Measurements from ENCODE around the gene CLDN9. TPM values are rescaled to one million over a fixed set of nuclear protein-coding genes. Genes with fewer than 3 reads are reported as not detected.

CLDN9 gene
- total and polyA plus RNA-seq, 9 of the 15 experiments (the other 6 are each of a cell fraction or from before 2014, with no cell fraction given) = 0.12 to 0.44 (median 0.22) TPM; not detected in 4

DNA sequence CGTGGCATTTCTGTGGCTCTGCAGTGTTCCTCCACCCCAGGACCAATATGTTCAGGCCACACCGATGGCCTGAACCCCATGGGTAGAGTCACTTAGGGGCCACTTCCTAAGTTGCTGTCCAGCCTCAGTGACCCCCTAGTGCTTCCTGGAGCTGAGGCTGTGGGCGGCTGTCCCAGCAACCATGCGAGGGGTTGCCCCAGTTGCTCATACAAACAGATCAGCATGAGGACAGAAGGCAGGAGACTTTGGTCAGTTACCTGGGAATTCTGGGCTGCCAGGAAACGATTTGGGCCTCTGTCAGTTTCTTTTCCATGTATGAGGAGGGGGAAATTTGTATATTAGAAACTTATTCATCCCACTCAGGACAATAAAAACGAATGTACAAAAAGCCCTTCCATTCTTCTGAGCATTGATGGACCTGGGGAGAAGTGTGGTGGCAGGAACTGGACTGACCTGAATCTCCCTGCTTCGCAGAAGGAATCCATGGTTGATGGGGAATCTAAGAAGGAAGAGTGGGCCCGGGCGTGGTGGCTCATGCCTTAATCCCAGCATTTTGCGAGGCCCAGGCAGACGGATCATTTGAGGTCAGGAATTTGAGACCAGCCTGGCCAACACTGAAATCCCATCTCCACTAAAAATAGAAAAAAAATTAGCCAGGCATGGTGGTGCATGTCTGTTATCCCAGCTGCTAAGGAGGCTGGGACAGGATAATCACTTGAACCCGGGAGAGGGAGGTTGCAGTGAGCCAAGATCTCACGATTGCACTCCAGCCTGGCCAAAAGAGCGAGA is 47.8 kb downstream of the CLDN9 start:
- Histone ChIP-seq H3K4me3 (no peak overlapping the region), H3K79me2 (ENCODE audit: control insufficient read depth, insufficient read depth, low read length) (peaks cover 2% of the 10 kb centered on the region; the same call in 2 of the 3 replicates), H2AFZ (ENCODE audit: low read depth, low read length) (peak overlapping the region; percentile 97), H3K9ac (ENCODE audit: insufficient read depth in 1 of 2, low read depth in 2 of 2, low read length in 2 of 2) (peak overlapping the region in 1 of 2 experiments; percentile 97; a peak in 1 of 4 replicates), H3K27ac (ENCODE audit: extremely low read depth, low read depth, low read length) (no peak overlapping the region), H3K27me3 (ENCODE audit: control insufficient read depth in 2 of 2, insufficient read depth in 2 of 2, low read length in 2 of 2) (no peaks in the 10 kb centered on the region), H3K9me1 (ENCODE audit: control insufficient read depth, insufficient read depth, low read length) (peaks cover 4% of the 10 kb centered on the region), H3K4me1 (replicated peaks in 1 of 2; ENCODE audit: control insufficient read depth in 2 of 2, insufficient read depth in 2 of 2, low read length in 2 of 2) (peaks cover 8 to 45% of the 10 kb centered on the region in 2 experiments), H4K20me1 (replicated peaks; ENCODE audit: control insufficient read depth, insufficient read depth, low read length) (0 out of 2 replicates have a peak, but pooled peaks cover 3% of the 10 kb centered on the region), H3K9me3 (replicated peaks; ENCODE audit: control insufficient read depth, insufficient read depth, low read depth, low read length) (no peaks in the 10 kb centered on the region), H3K4me2 (ENCODE audit: insufficient read depth, low read length) (no peak overlapping the region), H3K36me3 (ENCODE audit: control insufficient read depth, insufficient read depth, low read length) (no peaks in the 10 kb centered on the region)
- intact Hi-C loops (cut with micrococcal nuclease) (no loop called here), in situ Hi-C loops (cut with MboI) (no loop called here)
- no peak for TF ChIP-seq SP2 (IDR thresholded peaks at IDR 0.05; ENCODE audit: extremely low read depth, low read depth, low read length, poor library complexity, severe bottlenecking)
- WGBS (ENCODE audit: insufficient coverage, low coverage, missing lambda C conversion rate) = 63% methylated on average over 14 of the region's 14 CpGs
- DNase-seq (ENCODE audit: extremely low read depth in 1 of 4, low spot score in 3 of 4) (no peak), FAIRE-seq (no peak), ATAC-seq (no peak)
- POLR2A ChIA-PET = interaction anchor here (0.5 to 1.0 kb wide), 3 partner anchors 16 to 34 kb away, joined by 3 read pairs; no protein-coding TSS in a partner anchor
- no TSS peak for BruUV-seq (replicated peaks)
- CTCF ChIA-PET (ENCODE audit: low intra/inter-chr PET ratio) = no interaction called here

DNA sequence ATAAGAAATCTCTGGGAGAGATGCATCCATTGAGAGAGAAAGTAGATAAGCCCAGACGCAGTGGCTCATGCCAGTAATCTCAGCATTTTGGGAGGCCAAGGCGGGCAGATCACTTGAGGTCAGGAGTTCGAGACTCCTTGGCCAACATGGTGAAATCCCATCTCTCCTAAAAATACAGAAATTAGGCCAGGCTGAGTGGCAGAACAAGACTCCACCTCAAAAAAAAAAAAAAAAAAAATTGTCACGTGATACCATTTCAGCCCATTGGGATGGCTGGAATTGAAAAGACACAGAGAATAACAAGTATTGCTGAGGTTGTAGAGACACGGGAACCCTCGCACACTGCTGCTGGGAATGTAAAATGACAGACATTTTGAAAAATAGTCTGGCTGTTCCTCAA is 49.8 kb downstream of the CLDN9 start:
- FAIRE-seq (no peak), ATAC-seq (no peak), DNase-seq (ENCODE audit: extremely low read depth in 1 of 4, low spot score in 3 of 4) (peak in 1 of 4 experiments; percentile 19)
- BruUV-seq (replicated peaks) = no TSS peak
- Histone ChIP-seq H3K27ac (ENCODE audit: extremely low read depth, low read depth, low read length) (no peak overlapping the region), H2AFZ (ENCODE audit: low read depth, low read length) (no peak overlapping the region), H3K27me3 (ENCODE audit: control insufficient read depth in 2 of 2, insufficient read depth in 2 of 2, low read length in 2 of 2) (no peaks in the 10 kb centered on the region), H3K9ac (ENCODE audit: insufficient read depth in 1 of 2, low read depth in 2 of 2, low read length in 2 of 2) (no peak overlapping the region), H3K4me1 (replicated peaks in 1 of 2; ENCODE audit: control insufficient read depth in 2 of 2, insufficient read depth in 2 of 2, low read length in 2 of 2) (peaks cover 8 to 45% of the 10 kb centered on the region in 2 experiments), H4K20me1 (replicated peaks; ENCODE audit: control insufficient read depth, insufficient read depth, low read length) (no peaks in the 10 kb centered on the region), H3K9me1 (ENCODE audit: control insufficient read depth, insufficient read depth, low read length) (peaks cover 4% of the 10 kb centered on the region), H3K9me3 (replicated peaks; ENCODE audit: control insufficient read depth, insufficient read depth, low read depth, low read length) (no peaks in the 10 kb centered on the region), H3K79me2 (ENCODE audit: control insufficient read depth, insufficient read depth, low read length) (peaks cover 2% of the 10 kb centered on the region; the same call in 2 of the 3 replicates), H3K4me2 (ENCODE audit: insufficient read depth, low read length) (no peak overlapping the region), H3K4me3 (no peak overlapping the region), H3K36me3 (ENCODE audit: control insufficient read depth, insufficient read depth, low read length) (no peaks in the 10 kb centered on the region)
- in situ Hi-C loops (cut with MboI) = no loop called here
- 41% methylated on average over 6 of the region's 6 CpGs for WGBS (ENCODE audit: insufficient coverage, low coverage, missing lambda C conversion rate)
- intact Hi-C loops (cut with micrococcal nuclease) = no loop called here
- ChIA-PET POLR2A (interaction anchor here (0.5 kb wide), 1 partner anchor 11 kb away, joined by 3 read pairs; no protein-coding TSS in a partner anchor), CTCF (ENCODE audit: low intra/inter-chr PET ratio) (no interaction called here)
- TF ChIP-seq HDAC6 (IDR thresholded peaks at IDR 0.05; ENCODE audit: low read depth, low read length) = no peak
- TF ChIP-seq TOE1 (IDR thresholded peaks at IDR 0.05; ENCODE audit: borderline replicate concordance) = peak; percentile 93
- TF ChIP-seq TOE1 (CRISPR knock-in tag; IDR thresholded peaks at IDR 0.05; ENCODE audit: borderline replicate concordance, low read depth) = no peak
- no peak for TF ChIP-seq THRAP3 (IDR thresholded peaks at IDR 0.05; ENCODE audit: borderline replicate concordance)
- TF ChIP-seq, protein P1, sequence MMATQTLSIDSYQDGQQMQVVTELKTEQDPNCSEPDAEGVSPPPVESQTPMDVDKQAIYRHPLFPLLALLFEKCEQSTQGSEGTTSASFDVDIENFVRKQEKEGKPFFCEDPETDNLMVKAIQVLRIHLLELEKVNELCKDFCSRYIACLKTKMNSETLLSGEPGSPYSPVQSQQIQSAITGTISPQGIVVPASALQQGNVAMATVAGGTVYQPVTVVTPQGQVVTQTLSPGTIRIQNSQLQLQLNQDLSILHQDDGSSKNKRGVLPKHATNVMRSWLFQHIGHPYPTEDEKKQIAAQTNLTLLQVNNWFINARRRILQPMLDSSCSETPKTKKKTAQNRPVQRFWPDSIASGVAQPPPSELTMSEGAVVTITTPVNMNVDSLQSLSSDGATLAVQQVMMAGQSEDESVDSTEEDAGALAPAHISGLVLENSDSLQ (IDR thresholded peaks at IDR 0.05) = peak; percentile 65
- no peak for TF ChIP-seq FOXM1 (IDR thresholded peaks at IDR 0.05; ENCODE audit: low read depth)
- TF ChIP-seq FOXM1 (CRISPR knock-in tag; IDR thresholded peaks at IDR 0.05; ENCODE audit: low read depth) = no peak
- TF ChIP-seq, protein P2, sequence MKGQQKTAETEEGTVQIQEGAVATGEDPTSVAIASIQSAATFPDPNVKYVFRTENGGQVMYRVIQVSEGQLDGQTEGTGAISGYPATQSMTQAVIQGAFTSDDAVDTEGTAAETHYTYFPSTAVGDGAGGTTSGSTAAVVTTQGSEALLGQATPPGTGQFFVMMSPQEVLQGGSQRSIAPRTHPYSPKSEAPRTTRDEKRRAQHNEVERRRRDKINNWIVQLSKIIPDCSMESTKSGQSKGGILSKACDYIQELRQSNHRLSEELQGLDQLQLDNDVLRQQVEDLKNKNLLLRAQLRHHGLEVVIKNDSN (CRISPR knock-in tag; IDR thresholded peaks at IDR 0.05) = peak; percentile 43; the same call in 1 of the 2 replicates
- TF ChIP-seq ZNF668 (CRISPR knock-in tag; IDR thresholded peaks at IDR 0.05) = no peak
- TF ChIP-seq, protein P3, sequence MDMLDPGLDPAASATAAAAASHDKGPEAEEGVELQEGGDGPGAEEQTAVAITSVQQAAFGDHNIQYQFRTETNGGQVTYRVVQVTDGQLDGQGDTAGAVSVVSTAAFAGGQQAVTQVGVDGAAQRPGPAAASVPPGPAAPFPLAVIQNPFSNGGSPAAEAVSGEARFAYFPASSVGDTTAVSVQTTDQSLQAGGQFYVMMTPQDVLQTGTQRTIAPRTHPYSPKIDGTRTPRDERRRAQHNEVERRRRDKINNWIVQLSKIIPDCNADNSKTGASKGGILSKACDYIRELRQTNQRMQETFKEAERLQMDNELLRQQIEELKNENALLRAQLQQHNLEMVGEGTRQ (CRISPR knock-in tag; IDR thresholded peaks at IDR 0.05) = peak; percentile 21; the same call in 1 of the 2 replicates
- no peak for TF ChIP-seq DIDO1 (tag; IDR thresholded peaks at IDR 0.05; ENCODE audit: low read depth)
